ENCODE data around the gene RACK1. TPM values are rescaled to one million over a fixed set of nuclear protein-coding genes. Genes with fewer than 3 reads are reported as not detected.

Gene RACK1
- total and polyA plus RNA-seq, 2 experiments from 2014 or later, result 2,372 to 4,798 TPM

DNA sequence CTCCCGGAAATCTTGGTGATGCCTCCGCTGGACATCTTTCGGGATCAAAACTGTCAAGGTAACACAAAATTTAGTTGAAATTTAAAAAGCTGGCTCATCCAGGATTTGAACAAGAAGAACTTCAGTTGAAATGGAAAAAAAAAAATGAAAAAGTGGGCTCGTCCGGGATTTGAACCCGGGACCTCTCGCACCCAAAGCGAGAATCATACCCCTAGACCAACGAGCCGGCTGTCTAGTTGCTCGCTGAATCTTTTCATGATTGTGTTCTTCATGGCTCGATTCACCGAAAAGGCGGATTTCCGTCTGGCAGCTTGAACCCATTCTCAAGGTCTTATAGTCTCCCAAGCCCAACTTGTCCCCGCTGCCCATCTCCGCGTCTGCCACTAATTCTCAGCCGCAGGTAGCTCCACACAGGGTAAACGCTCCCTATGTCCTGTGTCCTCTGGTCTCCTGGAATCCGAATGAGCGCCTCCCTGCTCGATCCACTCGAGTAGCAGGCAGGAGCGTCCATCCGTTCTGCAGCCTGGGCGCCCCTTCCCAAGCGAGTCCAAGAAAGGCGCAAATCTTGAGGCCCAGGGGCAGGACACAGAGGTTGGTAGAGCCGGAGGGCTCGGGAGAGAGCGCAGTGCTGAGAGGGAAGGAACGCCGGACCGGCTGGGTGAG is 54.9 kb downstream of the RACK1 start:
- H3K9me2 ChIP-seq (ENCODE audit: insufficient read depth), result no peaks in the 10 kb centered on the region
- peaks cover 4% of the 10 kb centered on the region; the same call in 1 of the 2 replicates for H3K4me1 ChIP-seq (ENCODE audit: insufficient read depth)
- no peaks in the 10 kb centered on the region for H3K79me2 ChIP-seq (replicated peaks; ENCODE audit: insufficient read depth)
- H3F3A ChIP-seq (replicated peaks; ENCODE audit: low read depth), result peaks cover 3% of the 10 kb centered on the region
- no peaks in the 10 kb centered on the region for H3K36me3 ChIP-seq (ENCODE audit: insufficient read depth)
- ATAC-seq (peak; percentile 6), DNase-seq (ENCODE audit: low spot score) (peak; percentile 80)
- H3K27ac ChIP-seq (ENCODE audit: low read depth), result no peak overlapping the region
- Mint-ChIP-seq H3K4me3 (peak overlapping the region; percentile 89), H3K9me3 (peaks cover 36% of the 10 kb centered on the region), H3K27ac (peak overlapping the region; percentile 93), H3K27me3 (ENCODE audit: insufficient read depth, low read depth, poor library complexity) (peaks cover 67% of the 10 kb centered on the region), H3K4me1 (peaks cover 6% of the 10 kb centered on the region), H3K36me3 (ENCODE audit: low read depth) (peaks cover 18% of the 10 kb centered on the region; the same call in 1 of the 3 replicates)
- no peaks in the 10 kb centered on the region for H4K20me1 ChIP-seq (replicated peaks; ENCODE audit: insufficient read depth)
- peak overlapping the region; percentile 80 for H3K4me2 ChIP-seq
- H2AFZ ChIP-seq, result peak overlapping the region; percentile 74
- peak overlapping the region; percentile 80 for H3K4me3 ChIP-seq
- H3K27me3 ChIP-seq (ENCODE audit: insufficient read depth), result peaks cover 37% of the 10 kb centered on the region
- TF ChIP-seq EZH2 (IDR thresholded peaks at IDR 0.05; ENCODE audit: low read depth, unreplicated experiment), result peak; percentile 51
- peak; percentile 24; the same call in 1 of the 2 replicates for TF ChIP-seq CREB1 (CRISPR knock-in tag; IDR thresholded peaks at IDR 0.05; ENCODE audit: low read depth)
- TF ChIP-seq EZH2phosphoT487 (IDR thresholded peaks at IDR 0.05; ENCODE audit: unreplicated experiment), result no peak

DNA sequence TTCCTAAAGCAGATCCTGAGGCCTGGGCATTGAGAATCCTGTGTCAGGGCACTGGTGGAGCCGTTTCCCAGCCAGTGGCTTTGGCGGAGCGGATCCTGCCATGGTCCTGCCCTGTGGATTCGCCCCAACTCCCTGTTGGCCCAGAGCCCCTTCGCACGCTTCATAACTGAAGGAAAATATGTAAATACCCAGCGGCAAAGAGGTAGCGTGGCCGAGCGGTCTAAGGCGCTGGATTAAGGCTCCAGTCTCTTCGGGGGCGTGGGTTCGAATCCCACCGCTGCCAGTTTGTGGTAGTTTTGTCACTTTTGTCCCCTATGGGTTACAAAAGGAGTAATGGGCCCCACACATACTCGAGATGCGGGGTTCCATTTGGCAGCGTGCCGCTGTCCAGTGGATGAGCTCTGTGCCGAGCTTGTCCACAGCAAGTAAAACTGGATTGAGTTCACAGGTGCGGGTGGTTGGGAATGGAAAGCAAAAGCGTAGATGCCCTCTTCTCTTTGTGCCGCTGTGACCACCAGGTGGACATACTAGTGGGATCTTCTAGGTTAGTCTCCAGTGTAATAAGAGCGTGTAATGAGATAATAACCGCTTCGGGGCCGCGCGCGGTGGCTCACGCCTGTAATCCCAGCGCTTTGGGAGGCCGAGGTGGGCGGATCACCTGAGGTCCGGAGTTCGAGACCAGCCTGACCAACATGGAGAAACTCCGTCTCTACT is 56.0 kb downstream of the RACK1 start:
- TF ChIP-seq JUNB (IDR thresholded peaks at IDR 0.05; ENCODE audit: unreplicated experiment) (no peak), EZH2 (IDR thresholded peaks at IDR 0.05; ENCODE audit: low read depth, unreplicated experiment) (no peak), CTCF (conservative IDR thresholded peaks at IDR 0.05; ENCODE audit: low read depth in 2 of 2) (peak in 1 of 2 experiments; percentile 44; a peak in 2 of 4 replicates), POLR2AphosphoS5 (IDR thresholded peaks at IDR 0.05; ENCODE audit: low read depth) (no peak), ETS1 (IDR thresholded peaks at IDR 0.05) (no peak), ZNF114 (CRISPR knock-in tag; IDR thresholded peaks at IDR 0.05) (no peak), EZH2phosphoT487 (IDR thresholded peaks at IDR 0.05; ENCODE audit: unreplicated experiment) (no peak), CREB1 (CRISPR knock-in tag; IDR thresholded peaks at IDR 0.05; ENCODE audit: low read depth) (no peak)
- TF ChIP-seq, protein P1, sequence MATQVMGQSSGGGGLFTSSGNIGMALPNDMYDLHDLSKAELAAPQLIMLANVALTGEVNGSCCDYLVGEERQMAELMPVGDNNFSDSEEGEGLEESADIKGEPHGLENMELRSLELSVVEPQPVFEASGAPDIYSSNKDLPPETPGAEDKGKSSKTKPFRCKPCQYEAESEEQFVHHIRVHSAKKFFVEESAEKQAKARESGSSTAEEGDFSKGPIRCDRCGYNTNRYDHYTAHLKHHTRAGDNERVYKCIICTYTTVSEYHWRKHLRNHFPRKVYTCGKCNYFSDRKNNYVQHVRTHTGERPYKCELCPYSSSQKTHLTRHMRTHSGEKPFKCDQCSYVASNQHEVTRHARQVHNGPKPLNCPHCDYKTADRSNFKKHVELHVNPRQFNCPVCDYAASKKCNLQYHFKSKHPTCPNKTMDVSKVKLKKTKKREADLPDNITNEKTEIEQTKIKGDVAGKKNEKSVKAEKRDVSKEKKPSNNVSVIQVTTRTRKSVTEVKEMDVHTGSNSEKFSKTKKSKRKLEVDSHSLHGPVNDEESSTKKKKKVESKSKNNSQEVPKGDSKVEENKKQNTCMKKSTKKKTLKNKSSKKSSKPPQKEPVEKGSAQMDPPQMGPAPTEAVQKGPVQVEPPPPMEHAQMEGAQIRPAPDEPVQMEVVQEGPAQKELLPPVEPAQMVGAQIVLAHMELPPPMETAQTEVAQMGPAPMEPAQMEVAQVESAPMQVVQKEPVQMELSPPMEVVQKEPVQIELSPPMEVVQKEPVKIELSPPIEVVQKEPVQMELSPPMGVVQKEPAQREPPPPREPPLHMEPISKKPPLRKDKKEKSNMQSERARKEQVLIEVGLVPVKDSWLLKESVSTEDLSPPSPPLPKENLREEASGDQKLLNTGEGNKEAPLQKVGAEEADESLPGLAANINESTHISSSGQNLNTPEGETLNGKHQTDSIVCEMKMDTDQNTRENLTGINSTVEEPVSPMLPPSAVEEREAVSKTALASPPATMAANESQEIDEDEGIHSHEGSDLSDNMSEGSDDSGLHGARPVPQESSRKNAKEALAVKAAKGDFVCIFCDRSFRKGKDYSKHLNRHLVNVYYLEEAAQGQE (IDR thresholded peaks at IDR 0.05; ENCODE audit: unreplicated experiment), result no peak

More for the DNA sequence above, 56.0 kb downstream of the RACK1 start:
- H2AFZ ChIP-seq, result peak overlapping the region; percentile 35
- H3K4me3 ChIP-seq, result peak overlapping the region; percentile 80
- Mint-ChIP-seq H3K27ac (peak overlapping the region; percentile 93), H3K9me3 (peaks cover 43% of the 10 kb centered on the region), H3K4me3 (peak overlapping the region; percentile 89), H3K27me3 (ENCODE audit: insufficient read depth, low read depth, poor library complexity) (peaks cover 67% of the 10 kb centered on the region), H3K4me1 (peaks cover 3% of the 10 kb centered on the region), H3K36me3 (ENCODE audit: low read depth) (peaks cover 21% of the 10 kb centered on the region; the same call in 2 of the 3 replicates)
- H3F3A ChIP-seq (replicated peaks; ENCODE audit: low read depth), result peaks cover under 1% of the 10 kb centered on the region
- peak overlapping the region; percentile 69 for H3K4me2 ChIP-seq
- no peaks in the 10 kb centered on the region for H3K79me2 ChIP-seq (replicated peaks; ENCODE audit: insufficient read depth)
- DNase-seq (ENCODE audit: low spot score) (peak; percentile 85), ATAC-seq (peak; percentile 5)
- no peaks in the 10 kb centered on the region for H3K36me3 ChIP-seq (ENCODE audit: insufficient read depth)
- H4K20me1 ChIP-seq (replicated peaks; ENCODE audit: insufficient read depth), result no peaks in the 10 kb centered on the region
- no peaks in the 10 kb centered on the region for H3K9me2 ChIP-seq (ENCODE audit: insufficient read depth)
- H3K27ac ChIP-seq (ENCODE audit: low read depth), result no peak overlapping the region
- H3K4me1 ChIP-seq (ENCODE audit: insufficient read depth), result peaks cover 4% of the 10 kb centered on the region; the same call in 1 of the 2 replicates
- H3K27me3 ChIP-seq (ENCODE audit: insufficient read depth), result peaks cover 27% of the 10 kb centered on the region

Data from GM23338 (cell line).